Measurements from ENCODE around the gene CHN1. TPM values are rescaled to one million over a fixed set of nuclear protein-coding genes. Genes with fewer than 3 reads are reported as not detected.

The CHN1 gene
- total RNA-seq, 2 experiments from 2014 or later: 5.3 to 5.6 TPM

DNA sequence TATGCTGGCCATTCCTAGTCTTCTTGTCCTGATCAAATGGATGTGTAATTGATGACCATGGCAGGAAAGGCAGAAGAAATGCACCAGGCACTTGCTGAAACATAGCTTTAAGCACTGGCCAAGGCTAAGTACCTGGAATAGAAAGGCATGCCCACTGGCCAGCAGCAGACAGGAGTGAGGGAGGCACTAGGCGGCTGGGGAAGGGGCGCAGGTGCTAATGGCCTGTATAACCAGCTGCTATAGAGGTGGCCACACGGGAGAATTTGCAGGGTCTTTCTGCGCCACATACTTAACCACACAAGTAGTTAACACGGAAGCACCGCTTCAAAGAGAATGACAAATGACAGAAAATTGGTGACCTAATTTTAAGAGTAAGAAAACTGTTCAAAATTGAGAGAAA is 174.6 kb downstream of the CHN1 start:
- TF ChIP-seq, protein P1, sequence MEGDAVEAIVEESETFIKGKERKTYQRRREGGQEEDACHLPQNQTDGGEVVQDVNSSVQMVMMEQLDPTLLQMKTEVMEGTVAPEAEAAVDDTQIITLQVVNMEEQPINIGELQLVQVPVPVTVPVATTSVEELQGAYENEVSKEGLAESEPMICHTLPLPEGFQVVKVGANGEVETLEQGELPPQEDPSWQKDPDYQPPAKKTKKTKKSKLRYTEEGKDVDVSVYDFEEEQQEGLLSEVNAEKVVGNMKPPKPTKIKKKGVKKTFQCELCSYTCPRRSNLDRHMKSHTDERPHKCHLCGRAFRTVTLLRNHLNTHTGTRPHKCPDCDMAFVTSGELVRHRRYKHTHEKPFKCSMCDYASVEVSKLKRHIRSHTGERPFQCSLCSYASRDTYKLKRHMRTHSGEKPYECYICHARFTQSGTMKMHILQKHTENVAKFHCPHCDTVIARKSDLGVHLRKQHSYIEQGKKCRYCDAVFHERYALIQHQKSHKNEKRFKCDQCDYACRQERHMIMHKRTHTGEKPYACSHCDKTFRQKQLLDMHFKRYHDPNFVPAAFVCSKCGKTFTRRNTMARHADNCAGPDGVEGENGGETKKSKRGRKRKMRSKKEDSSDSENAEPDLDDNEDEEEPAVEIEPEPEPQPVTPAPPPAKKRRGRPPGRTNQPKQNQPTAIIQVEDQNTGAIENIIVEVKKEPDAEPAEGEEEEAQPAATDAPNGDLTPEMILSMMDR (IDR thresholded peaks at IDR 0.05): no peak
- H3K4me3 ChIP-seq (ENCODE audit: low read length): no peak overlapping the region
- ChIA-PET CTCF (no interaction called here), POLR2A (no interaction called here)
- ATAC-seq (ENCODE audit: poor library complexity): no peak
- H3K36me3 Mint-ChIP-seq (ENCODE audit: low read depth): no peaks in the 10 kb centered on the region
- H3K4me1 Mint-ChIP-seq (ENCODE audit: low read depth): no peaks in the 10 kb centered on the region
- intact Hi-C loops (cut with DNase I, micrococcal nuclease): no loop called here
- peaks cover 7% of the 10 kb centered on the region for H3K9me3 Mint-ChIP-seq
- no peak overlapping the region for H3K27ac Mint-ChIP-seq
- H3K27me3 ChIP-seq (ENCODE audit: control insufficient read depth in 1 of 2, insufficient read depth in 2 of 2, low read length in 2 of 2): no peaks in the 10 kb centered on the region
- H3K4me1 ChIP-seq (ENCODE audit: insufficient read depth, low read length): no peaks in the 10 kb centered on the region
- no peak for DNase-seq
- peaks cover 4 to 10% of the 10 kb centered on the region in 2 experiments for H3K9me3 ChIP-seq (ENCODE audit: control insufficient read depth in 1 of 2, insufficient read depth in 1 of 2, low read length in 2 of 2)
- no peaks in the 10 kb centered on the region for H3K36me3 ChIP-seq (ENCODE audit: insufficient read depth, low read length)
- no peaks in the 10 kb centered on the region for H3K27me3 Mint-ChIP-seq
- no peak overlapping the region for H3K27ac ChIP-seq (ENCODE audit: low read depth in 1 of 2, low read length in 2 of 2)
- H3K4me3 Mint-ChIP-seq: no peak overlapping the region

DNA sequence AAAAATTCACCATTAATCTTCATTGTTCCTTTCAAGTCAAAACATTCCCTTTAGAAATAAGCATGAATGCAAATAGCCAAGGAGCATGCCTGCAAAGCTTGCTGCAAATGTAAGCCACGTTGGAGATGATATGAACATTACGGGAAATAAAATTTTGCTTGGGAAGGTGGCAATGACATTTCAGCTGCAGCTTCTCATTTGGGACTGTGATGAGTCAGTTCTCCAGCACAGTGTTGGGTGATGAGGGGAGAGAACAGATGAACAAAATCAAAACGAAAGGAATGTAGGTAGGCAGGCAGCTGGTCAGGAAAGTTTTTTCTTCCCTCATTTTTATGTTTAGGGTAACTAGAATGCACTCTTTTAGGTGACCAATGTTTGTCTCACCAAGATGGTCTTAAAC is 175.6 kb downstream of the CHN1 start:
- H3K4me1 ChIP-seq (ENCODE audit: insufficient read depth, low read length): no peaks in the 10 kb centered on the region
- TF ChIP-seq, protein P1 (IDR thresholded peaks at IDR 0.05): no peak
- no peak overlapping the region for H3K4me3 Mint-ChIP-seq
- H3K9me3 ChIP-seq (ENCODE audit: control insufficient read depth in 1 of 2, insufficient read depth in 1 of 2, low read length in 2 of 2): peaks cover 4 to 10% of the 10 kb centered on the region in 2 experiments
- H3K4me1 Mint-ChIP-seq (ENCODE audit: low read depth): no peaks in the 10 kb centered on the region
- H3K27ac Mint-ChIP-seq: no peak overlapping the region
- no peak for DNase-seq
- CTCF ChIA-PET: no interaction called here
- intact Hi-C loops (cut with DNase I, micrococcal nuclease): no loop called here
- H3K36me3 Mint-ChIP-seq (ENCODE audit: low read depth): no peaks in the 10 kb centered on the region
- no peaks in the 10 kb centered on the region for H3K36me3 ChIP-seq (ENCODE audit: insufficient read depth, low read length)
- POLR2A ChIA-PET: no interaction called here
- no peaks in the 10 kb centered on the region for H3K27me3 Mint-ChIP-seq
- no peak overlapping the region for H3K4me3 ChIP-seq (ENCODE audit: low read length)
- no peaks in the 10 kb centered on the region for H3K27me3 ChIP-seq (ENCODE audit: control insufficient read depth in 1 of 2, insufficient read depth in 2 of 2, low read length in 2 of 2)
- H3K27ac ChIP-seq (ENCODE audit: low read depth in 1 of 2, low read length in 2 of 2): no peak overlapping the region
- peaks cover 7% of the 10 kb centered on the region for H3K9me3 Mint-ChIP-seq
- ATAC-seq (ENCODE audit: poor library complexity): no peak

DNA sequence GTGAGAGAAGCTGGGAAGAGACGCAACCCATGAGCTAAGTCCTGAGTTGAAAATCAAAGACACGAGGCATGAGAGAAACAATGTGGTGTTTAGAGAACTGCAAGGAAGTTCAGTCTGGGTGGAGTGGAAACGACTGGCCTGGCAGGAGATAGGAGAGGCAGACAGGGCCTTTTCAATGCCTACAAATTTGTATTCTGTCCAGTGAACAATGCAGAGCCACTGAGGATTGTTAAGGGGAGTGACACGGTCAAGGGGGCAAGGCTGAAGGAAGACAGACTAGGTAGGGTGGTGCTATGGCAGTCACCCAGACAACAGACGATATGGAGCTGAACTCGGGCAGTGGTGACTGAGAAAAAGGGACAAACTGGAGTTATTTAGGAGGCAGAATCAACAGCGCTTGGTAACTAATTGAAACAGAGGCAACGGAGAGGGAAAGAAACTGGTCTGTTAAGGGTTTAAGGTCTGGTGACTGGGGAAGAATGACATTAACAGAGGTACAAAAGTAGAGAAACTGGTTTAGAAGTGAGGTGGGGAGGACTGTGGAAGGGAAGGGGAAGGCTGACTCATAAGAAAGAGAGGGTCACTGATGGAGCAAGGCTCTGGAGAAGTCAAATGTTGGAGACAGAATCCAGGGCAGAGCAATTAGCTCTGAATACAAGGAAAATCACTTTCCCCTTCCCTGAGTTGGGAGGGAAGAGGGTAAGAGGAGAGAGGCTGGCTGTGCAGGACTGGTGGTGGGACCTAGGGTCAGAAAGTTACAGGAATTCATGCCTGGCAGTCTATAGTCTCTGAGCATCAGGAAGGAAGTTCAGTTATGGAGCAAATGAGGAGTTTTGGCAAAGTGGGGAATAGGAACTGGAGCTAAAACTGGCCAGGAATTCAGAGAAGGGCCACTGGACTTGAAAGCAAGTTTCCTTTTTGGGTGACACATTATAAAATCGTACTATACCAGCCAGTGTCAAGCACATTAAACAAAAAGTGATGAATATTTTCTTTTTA is 177.5 kb downstream of the CHN1 start:
- CTCF ChIA-PET: no interaction called here
- Histone ChIP-seq H3K27ac (ENCODE audit: low read depth in 1 of 2, low read length in 2 of 2) (no peak overlapping the region), H3K9me3 (ENCODE audit: control insufficient read depth in 1 of 2, insufficient read depth in 1 of 2, low read length in 2 of 2) (no peaks in the 10 kb centered on the region), H3K4me1 (ENCODE audit: insufficient read depth, low read length) (no peaks in the 10 kb centered on the region), H3K36me3 (ENCODE audit: insufficient read depth, low read length) (no peaks in the 10 kb centered on the region), H3K4me3 (ENCODE audit: low read length) (no peak overlapping the region), H3K27me3 (ENCODE audit: control insufficient read depth in 1 of 2, insufficient read depth in 2 of 2, low read length in 2 of 2) (no peaks in the 10 kb centered on the region)
- POLR2A ChIA-PET: no interaction called here
- TF ChIP-seq, protein P1 (IDR thresholded peaks at IDR 0.05): no peak
- no peaks in the 10 kb centered on the region for H3K4me1 Mint-ChIP-seq (ENCODE audit: low read depth)
- no peaks in the 10 kb centered on the region for H3K27me3 Mint-ChIP-seq
- no peak for DNase-seq
- H3K36me3 Mint-ChIP-seq (ENCODE audit: low read depth): no peaks in the 10 kb centered on the region
- no peak overlapping the region for H3K27ac Mint-ChIP-seq
- no peak for ATAC-seq (ENCODE audit: poor library complexity)
- no peaks in the 10 kb centered on the region for H3K9me3 Mint-ChIP-seq
- intact Hi-C loops (cut with DNase I, micrococcal nuclease): no loop called here
- H3K4me3 Mint-ChIP-seq: no peak overlapping the region

All from CD4-positive, alpha-beta T cell (primary cell).